IPS DF 4.7 (cell line): ENCODE measurements around the gene FIBCD1.
"Not testable (repeated sequence)": the region's sequence is repeated elsewhere in the genome, so short reads cannot be mapped to it uniquely, and the experiment has no call there.

Experiments used
- DNase-seq: peaks from one replicate; pipeline ENCODE4 v3.0.0-alpha.2; 2013; ENCODE audit warnings: low spot score; ENCODE audit errors: extremely low read depth

FIBCD1 gene

GRCh38 chr9:130954925-130955324, 15.9 kb upstream of the FIBCD1 start:
- not testable (repeated sequence) for DNase-seq

DNA sequence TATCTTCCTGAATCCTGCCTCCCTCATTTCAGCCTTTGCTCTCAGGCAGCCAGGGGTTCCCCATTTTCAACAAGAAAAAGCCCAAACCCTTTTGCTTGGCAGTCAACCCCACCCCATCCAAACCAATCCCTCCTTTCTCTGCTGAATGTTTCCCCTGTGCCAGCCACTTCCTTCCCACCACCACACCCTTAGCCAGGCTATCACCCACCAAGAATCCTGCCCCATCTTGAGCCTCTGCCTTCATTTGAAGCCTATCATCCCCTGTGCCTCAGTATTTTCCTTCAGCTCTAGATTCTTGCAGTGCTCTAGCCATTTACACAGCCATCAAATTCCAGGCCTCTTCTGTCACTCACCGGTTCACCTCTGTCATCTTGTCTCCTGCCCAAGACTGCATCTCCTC, 15.3 kb upstream of the FIBCD1 start:
- DNase-seq = no peak

DNA sequence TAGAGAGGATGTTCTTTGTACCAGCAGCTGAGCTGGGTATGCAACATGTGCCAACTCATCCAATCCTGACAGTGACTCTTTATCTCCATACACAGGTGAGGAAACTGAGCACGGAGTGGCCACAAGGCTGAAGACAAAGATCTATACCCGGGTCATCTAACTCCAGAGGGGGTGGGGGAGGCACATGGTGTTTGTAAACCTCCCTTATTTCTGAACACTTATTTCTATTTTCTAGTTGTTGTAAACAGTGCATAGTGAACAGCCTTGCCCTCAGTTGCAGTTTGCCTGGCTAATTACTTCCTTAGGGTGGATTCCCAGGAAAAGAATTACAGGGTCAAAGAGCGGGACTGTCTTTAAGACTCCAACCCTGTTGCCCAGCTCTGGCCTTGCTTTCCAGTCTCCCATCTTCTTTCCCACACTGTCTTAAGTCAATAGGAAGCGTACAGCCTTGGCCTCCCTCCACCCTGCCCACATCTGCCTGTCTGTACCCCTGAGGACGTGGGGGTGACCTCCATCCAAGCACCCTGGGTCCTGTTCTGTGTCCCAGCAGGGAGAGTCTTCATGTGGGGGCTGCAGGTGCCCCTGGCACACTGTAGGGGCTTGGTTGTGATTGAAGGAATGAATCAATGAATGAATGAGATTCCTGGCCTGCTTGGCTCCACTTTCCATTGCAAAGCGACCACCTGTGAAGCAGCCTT, 13.2 kb upstream of the FIBCD1 start:
- DNase-seq = no peak

DNA sequence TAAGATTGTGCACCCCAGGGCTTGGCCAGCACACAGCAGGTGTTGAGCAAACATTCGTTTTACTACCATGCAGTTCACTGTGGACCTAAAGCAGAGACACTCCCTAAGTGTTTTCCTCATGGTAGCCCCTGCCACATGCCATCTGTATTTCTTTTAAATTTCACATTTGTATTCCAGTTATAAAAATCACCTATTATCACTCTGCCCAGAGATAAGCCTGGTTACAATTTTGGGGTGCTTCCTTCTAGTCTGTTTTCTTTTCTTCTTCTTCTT, 10.9 kb upstream of the FIBCD1 start:
- DNase-seq = no peak

GRCh38 chr9:130949188-130950038, 10.4 kb upstream of the FIBCD1 start:
- no peak for DNase-seq

- DNase-seq = no peak
These were observed 9.2 kb upstream of the FIBCD1 start for GRCh38 chr9:130948266-130948665.

DNA sequence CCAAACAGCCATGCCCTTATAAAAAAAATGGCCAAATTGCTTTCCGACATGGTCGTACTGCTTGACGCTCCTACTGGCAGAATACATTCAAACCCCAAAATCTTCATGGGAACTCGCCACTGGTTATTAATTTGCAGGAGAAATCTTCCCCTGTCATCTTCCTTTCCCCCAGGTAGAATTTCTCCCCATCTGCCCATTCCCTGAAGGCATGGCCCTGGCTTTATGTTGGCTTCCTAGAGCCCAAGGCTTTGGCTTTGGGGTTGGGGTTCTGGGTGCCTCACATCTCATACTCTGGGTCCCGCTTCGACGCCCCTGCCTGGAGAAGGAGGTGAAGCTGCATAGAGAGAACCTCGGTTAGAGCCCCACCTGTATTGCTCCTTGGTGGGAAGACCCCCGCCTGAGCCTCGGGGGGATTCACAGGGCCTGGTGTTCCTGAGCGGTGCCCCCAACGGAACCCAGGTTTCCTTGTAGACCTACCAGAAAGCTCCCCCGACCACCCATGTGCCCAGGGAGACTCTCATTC, 8.6 kb upstream of the FIBCD1 start:
- no peak for DNase-seq

GRCh38 chr9:130946766-130947617, 7.9 kb upstream of the FIBCD1 start:
- DNase-seq = no peak

DNA sequence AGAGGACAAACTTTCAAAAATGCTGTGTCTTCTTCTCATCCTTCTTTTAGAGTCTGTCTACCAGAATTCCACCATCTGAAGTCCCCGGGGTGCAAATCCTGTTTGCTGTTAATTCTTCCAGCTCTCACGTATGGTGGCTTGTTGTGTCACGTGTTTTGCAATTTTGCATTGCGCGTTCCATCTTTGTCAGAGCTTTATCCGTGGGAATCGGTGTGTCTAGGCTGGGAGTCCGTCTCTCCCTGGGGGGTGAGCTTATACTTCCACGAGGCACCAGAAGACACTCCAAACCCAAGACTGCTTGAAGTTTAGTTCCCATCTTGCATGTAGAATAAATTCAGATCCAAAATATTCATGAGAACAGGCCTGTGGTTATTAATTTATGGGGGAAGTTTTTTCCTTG, 6.1 kb upstream of the FIBCD1 start:
- DNase-seq = no peak

GRCh38 chr9:130944510-130945058, 5.5 kb upstream of the FIBCD1 start:
- no peak for DNase-seq

GRCh38 chr9:130943777-130944176, 4.7 kb upstream of the FIBCD1 start:
- no peak for DNase-seq

GRCh38 chr9:130943221-130943620, 4.2 kb upstream of the FIBCD1 start:
- no peak for DNase-seq

DNA sequence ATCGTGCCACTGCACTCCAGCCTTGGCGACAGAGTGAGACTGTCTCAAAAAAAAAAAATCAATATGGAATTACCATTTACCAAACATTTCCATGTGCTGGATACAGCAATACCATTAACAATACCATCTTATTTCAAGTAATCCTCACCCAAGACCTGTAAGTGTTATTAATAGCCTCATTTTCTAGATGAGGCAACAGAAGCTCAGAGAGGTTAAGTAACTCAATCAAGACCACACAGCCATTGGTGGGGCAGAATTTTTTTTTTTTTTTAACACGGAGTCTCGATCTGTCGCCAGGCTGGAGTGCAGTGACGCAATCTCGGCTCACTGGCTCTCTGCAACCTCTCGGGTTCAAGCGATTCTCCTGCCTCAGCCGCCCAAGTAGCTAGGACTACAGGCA, 3.6 kb upstream of the FIBCD1 start:
- DNase-seq = no peak

DNA sequence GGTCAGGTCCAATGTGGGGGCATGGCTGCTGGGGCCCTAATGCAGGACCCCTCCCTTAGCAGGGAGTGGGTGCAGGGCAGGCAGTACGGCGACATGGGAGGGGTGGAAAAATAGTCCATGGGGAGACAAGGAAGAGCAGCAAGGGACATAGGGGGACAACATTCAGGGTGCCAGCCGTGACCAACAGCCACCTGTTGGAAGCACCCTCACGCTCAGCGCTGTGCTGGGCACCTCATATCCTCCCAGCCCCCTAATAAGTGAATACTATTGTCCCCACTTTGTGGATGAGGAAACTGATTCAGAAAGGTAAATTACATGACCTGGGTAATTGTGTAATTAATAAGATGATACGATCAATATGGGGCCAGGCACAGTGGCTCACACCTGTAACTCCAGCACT, 3.0 kb upstream of the FIBCD1 start:
- no peak for DNase-seq

GRCh38 chr9:130940693-130941576, 1.9 kb upstream of the FIBCD1 start:
- peak; percentile 69 for DNase-seq

DNA sequence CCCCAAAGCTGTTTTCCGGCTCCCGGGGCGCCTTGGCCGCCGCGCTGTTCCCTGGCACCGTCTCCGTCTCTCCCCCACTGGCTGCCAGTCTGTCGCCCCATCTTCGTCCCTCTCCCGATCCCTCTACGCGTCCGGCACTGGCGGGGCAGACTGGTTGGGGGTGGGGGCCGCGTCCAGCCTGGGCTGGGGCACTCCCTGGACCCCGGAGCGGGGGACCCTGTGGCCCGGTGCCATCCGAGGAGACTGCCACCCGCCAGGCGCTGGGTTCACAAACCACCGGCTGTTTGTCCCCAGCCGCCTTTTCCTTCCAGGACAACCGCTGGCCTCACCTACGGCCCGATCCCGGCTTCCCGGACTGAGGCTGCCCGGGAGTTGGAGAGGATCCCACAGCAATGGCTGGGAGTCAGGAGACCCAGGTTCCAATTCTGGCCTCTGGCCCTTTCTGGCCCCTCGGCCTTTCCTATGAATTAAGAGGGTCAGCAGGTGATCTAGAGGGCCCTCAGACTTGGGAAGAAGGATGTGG, 1.0 kb upstream of the FIBCD1 start:
- no peak for DNase-seq

GRCh38 chr9:130939405-130940026, 469 bp upstream of the FIBCD1 start:
- DNase-seq = no peak

GRCh38 chr9:130938184-130938651, 829 bp downstream of the FIBCD1 start:
- DNase-seq = no peak

- no peak for DNase-seq
These were observed 1.6 kb downstream of the FIBCD1 start for GRCh38 chr9:130937146-130938076.
